Ascending aorta (tissue), 2 donors: ENCODE results near the gene IQCB1. TPM values are rescaled to one million over a fixed set of nuclear protein-coding genes. Genes with fewer than 3 reads are reported as not detected.

Experiments
- DNase-seq, 2 donors: peaks; one replicate each; pipeline ENCODE4 v3.0.0-alpha.2; 2019; ENCODE audit warnings: low spot score in 2 of 2
- H3K27ac ChIP-seq, 2 donors: fragments of 200-600 bp; sonication (generic); one replicate each; pipeline ENCODE4 v1.5.1; 2016 to 2017; ENCODE audit warnings: mild to moderate bottlenecking in 1 of 2
- H3K27me3 ChIP-seq: fragments of 200-600 bp; sonication (generic); one replicate; pipeline ENCODE4 v1.5.1; 2017
- H3K36me3 ChIP-seq, 2 donors: fragments of 200-600 bp; sonication (generic); one replicate each; pipeline ENCODE4 v1.5.1; 2016
- H3K4me1 ChIP-seq, 2 donors: fragments of 200-600 bp; sonication (generic); one replicate each; pipeline ENCODE4 v1.5.1; 2016 to 2017; ENCODE audit warnings: mild to moderate bottlenecking in 1 of 2
- H3K4me3 ChIP-seq, 2 donors: fragments of 200-600 bp; sonication (generic); one replicate each; pipeline ENCODE4 v1.5.1; 2016 to 2017; ENCODE audit warnings: mild to moderate bottlenecking in 1 of 2
- H3K9me3 ChIP-seq, 2 donors: fragments of 200-600 bp; sonication (generic); one replicate each; pipeline ENCODE4 v1.5.1; 2016
- CTCF ChIP-seq, 3 experiments: fragments of 200-600 bp in 2 of 3; fragments of 450-650 bp in 1 of 3; sonication (generic) in 2 of 3; IDR thresholded peaks; one replicate each; pipeline ENCODE4 v1.5.1; 2016 to 2019; ENCODE audit warnings: antibody characterized with exemption in 3 of 3, mild to moderate bottlenecking in 1 of 3, moderate library complexity in 1 of 3
- intact Hi-C: fragments of 100-400 bp; cut with DNase I; formaldehyde crosslinking; loops from one replicate; pipeline ENCODE4 v1.15.1; 2023
- total RNA-seq: library from RNA; depleted of rRNA; stranded (reverse); fragments of >200 nt; gene quantifications from one replicate; pipeline ENCODE4 v1.1.0, GENCODE V29; 2016

IQCB1 gene
- total RNA-seq, 1 donor from 2014 or later: 2.9 TPM

GRCh38 chr3:121740896-121741295 lies 94.0 kb downstream of the IQCB1 start:
- intact Hi-C loops: no loop called here
- Histone ChIP-seq H3K27ac (no peak overlapping the region), H3K4me3 (no peak overlapping the region), H3K36me3 (no peaks in the 10 kb centered on the region), H3K4me1 (peaks cover 0 to 23% of the 10 kb centered on the region in 2 donors), H3K27me3 (no peaks in the 10 kb centered on the region), H3K9me3 (no peaks in the 10 kb centered on the region)
- DNase-seq: no peak
- TF ChIP-seq CTCF (IDR thresholded peaks at IDR 0.05): no peak

GRCh38 chr3:121739902-121740301 lies 95.0 kb downstream of the IQCB1 start:
- H3K27ac ChIP-seq: no peak overlapping the region
- no peak for TF ChIP-seq CTCF (IDR thresholded peaks at IDR 0.05)
- H3K27me3 ChIP-seq: no peaks in the 10 kb centered on the region
- no peak for DNase-seq
- H3K9me3 ChIP-seq: no peaks in the 10 kb centered on the region
- H3K36me3 ChIP-seq: no peaks in the 10 kb centered on the region
- no peak overlapping the region for H3K4me3 ChIP-seq
- intact Hi-C loops: no loop called here
- H3K4me1 ChIP-seq: peaks cover 0 to 20% of the 10 kb centered on the region in 2 donors

GRCh38 chr3:121737644-121738043 lies 97.2 kb downstream of the IQCB1 start:
- intact Hi-C loops: no loop called here
- Histone ChIP-seq H3K36me3 (no peaks in the 10 kb centered on the region), H3K9me3 (no peaks in the 10 kb centered on the region), H3K27me3 (no peaks in the 10 kb centered on the region), H3K4me3 (no peak overlapping the region), H3K4me1 (peaks cover 0 to 17% of the 10 kb centered on the region in 2 donors), H3K27ac (no peak overlapping the region)
- DNase-seq: no peak
- TF ChIP-seq CTCF (IDR thresholded peaks at IDR 0.05): no peak

- H3K36me3 ChIP-seq: no peaks in the 10 kb centered on the region
- no peak overlapping the region for H3K4me3 ChIP-seq
- intact Hi-C loops: no loop called here
- peaks cover 0 to 15% of the 10 kb centered on the region in 2 donors for H3K4me1 ChIP-seq
- H3K9me3 ChIP-seq: no peaks in the 10 kb centered on the region
- no peak overlapping the region for H3K27ac ChIP-seq
- no peak for TF ChIP-seq CTCF (IDR thresholded peaks at IDR 0.05)
- no peak for DNase-seq
- H3K27me3 ChIP-seq: no peaks in the 10 kb centered on the region
Observed at GRCh38 chr3:121736112-121736511, 98.7 kb downstream of the IQCB1 start.

- H3K27ac ChIP-seq: no peak overlapping the region
- TF ChIP-seq CTCF (IDR thresholded peaks at IDR 0.05): no peak
- no peak for DNase-seq
- no peak overlapping the region for H3K4me3 ChIP-seq
- intact Hi-C loops: no loop called here
- H3K4me1 ChIP-seq: peaks cover 0 to 14% of the 10 kb centered on the region in 2 donors
- no peaks in the 10 kb centered on the region for H3K27me3 ChIP-seq
- no peaks in the 10 kb centered on the region for H3K36me3 ChIP-seq
- H3K9me3 ChIP-seq: no peaks in the 10 kb centered on the region
Observed at GRCh38 chr3:121735047-121735696, 99.7 kb downstream of the IQCB1 start.
